Fibroblast of peridontal ligament (primary cell): ENCODE measurements around the gene PPL.
"Not testable (repeated sequence)": the region's sequence is repeated elsewhere in the genome, so short reads cannot be mapped to it uniquely, and the experiment has no call there.

ENCODE experiments used
- DNase-seq: peaks from one replicate; pipeline ENCODE4 v3.0.0-alpha.2; 2010; ENCODE audit errors: extremely low read depth

Gene PPL

GRCh38 chr16:4933433-4933832, 3.5 kb downstream of the PPL start:
- no peak for DNase-seq

DNA sequence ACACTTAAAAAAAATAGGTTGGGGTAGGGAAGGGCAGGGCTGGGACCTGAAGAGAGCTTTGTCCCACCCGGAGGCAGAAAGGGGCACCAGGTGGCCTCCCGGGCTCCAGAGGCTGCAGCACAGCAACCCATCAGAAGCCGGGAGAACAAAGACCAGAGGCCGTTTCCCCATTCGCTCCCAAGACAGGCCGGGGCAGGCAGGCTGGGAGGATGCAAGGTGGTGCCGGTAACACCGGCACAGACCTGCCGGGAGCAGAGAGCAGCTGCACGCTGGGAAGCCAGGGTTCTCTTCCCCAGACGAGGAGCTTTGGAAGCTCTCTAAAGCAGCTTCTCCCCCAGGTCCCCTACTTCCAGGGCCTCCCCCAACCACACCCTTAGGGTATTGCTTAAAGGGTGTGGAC, 5.6 kb downstream of the PPL start:
- no peak for DNase-seq

- DNase-seq, result not testable (repeated sequence)
These were observed 7.3 kb downstream of the PPL start for GRCh38 chr16:4929619-4930018.

DNA sequence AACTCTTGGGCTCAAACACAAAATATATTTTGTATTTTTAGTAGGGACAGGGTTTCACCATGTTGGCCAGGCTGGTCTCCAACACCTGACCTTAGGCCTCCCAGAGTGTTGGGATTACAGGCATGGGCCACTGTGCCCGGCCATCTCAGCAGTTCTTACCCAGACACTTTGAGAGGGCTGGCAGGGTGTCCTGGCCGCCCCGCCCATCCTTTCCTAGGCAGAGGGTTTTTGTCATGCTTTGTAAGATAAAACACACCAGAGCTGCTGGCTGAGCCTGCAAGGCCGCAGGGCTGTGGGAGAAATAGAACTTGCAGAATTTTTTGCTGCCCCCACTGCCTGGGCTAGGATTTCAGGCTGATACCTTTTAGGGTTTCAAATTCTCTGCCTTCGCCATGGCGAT, 8.7 kb downstream of the PPL start:
- no peak for DNase-seq

GRCh38 chr16:4927661-4928060, 9.3 kb downstream of the PPL start:
- DNase-seq, result no peak

- DNase-seq, result no peak
These were observed 10.0 kb downstream of the PPL start for GRCh38 chr16:4926928-4927327.

DNA sequence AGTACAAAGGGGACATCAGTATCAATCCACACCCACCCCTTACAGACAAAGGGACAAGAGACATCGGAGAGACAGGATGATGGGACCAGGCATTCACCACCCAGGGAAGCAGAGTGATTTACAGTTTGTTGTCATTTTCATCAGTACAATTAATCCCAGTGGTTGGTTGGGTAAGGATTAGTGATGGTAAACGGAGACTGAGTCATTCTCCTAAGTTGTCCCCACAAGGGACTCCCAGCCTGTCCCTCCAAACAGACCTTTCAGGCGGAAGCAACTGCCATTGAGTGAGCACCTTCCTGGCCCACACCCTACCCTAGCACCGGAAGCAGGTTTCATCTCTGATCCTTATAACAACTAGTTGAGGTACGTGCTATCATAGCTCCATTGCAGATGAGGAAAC, 11.2 kb downstream of the PPL start:
- no peak for DNase-seq

DNA sequence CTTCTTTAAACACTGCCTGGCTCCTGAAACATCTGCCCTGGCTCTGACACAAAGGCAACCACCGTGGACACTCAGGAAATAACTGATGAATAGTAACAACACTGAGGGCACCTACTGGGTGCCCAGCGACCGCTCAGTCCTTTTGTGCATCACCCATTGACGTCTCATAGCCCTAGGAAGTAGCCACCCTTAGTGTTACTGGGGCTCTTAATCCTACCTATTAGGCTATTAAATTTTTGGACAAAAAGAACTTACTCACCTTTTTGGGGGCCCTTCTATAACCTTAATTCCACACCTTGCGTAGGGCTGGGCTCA, 11.7 kb downstream of the PPL start:
- no peak for DNase-seq

DNA sequence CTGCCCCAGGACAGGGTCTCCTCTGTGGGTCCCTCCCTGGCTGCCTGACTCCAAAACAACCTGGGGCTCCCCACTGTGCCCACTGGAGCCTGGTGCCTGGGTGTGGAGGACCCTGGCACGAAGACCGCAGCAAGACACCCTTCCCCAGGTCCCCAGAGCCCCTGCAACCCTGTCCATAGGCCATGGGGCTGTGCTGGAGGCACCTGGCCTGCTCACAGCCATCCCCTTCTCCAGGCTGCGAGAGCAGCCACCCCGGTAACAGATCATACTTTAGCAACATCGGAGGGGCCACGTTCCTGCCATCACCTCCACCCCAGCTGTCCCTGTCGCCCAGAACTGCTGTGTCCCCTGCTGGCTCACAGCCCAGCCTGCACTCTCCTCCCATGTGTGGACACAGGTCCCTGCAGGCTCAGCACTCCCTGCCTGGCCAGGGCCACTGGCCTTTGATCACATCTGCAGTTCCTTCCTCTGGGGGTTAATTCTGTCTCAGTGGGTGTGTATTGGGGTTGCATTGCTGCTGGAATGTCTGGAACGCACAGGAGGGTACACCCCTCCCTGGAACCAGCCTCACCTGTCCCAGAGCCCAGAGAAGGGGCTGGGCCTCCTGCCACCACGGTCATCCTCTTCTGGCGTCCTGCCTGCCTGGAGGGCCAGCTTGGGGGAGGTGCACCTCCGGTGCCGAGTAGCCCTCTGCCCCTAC, 12.2 kb downstream of the PPL start:
- no peak for DNase-seq

DNA sequence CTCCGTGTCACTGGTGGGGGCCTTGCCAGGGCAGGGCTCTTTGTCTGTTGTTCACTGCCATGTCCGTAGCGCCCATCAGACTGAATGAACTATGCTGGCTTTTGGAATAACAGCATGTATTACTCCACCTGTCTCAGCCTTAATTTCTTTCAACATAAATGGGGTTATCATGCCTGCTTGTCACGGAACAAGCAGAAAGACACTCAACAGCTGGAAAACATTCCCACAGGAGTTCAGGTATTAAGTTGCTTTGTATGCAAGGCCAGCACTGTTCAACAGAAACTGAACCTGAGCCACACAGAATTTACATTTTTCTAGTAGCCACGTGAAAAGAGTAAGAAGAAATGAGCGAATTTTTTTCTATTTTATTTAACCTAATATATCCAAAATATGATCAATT, 13.1 kb downstream of the PPL start:
- DNase-seq, result no peak

DNA sequence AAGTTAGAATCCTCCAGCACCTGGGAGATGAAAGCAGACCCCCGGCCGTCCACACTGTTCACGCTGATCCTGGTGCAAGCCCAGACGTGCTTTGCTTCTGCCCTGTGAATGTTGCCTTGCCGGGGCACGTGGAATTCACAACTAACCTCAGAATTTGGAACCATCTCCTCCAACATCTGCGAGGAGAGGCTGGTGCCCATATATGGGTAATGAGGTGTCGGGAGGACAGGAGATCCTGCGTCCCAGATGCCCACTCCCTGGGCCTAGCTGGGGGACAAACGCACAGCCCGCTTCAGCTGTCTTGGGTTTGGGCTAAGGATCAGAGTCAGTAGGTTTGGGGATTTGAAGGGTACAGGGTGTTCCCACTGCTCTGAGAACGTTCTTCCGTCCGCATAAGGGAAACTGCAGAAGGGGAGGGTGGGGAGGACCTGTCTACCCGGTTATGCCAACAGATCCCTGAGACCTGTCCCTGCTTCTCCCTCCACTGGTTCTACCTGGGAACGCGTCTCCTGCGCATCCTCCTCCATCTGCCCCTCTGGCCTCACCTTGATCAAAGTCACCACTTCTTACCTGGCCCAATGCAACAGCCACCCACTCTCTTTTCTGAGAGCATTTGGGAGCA, 14.1 kb downstream of the PPL start:
- DNase-seq, result no peak

DNA sequence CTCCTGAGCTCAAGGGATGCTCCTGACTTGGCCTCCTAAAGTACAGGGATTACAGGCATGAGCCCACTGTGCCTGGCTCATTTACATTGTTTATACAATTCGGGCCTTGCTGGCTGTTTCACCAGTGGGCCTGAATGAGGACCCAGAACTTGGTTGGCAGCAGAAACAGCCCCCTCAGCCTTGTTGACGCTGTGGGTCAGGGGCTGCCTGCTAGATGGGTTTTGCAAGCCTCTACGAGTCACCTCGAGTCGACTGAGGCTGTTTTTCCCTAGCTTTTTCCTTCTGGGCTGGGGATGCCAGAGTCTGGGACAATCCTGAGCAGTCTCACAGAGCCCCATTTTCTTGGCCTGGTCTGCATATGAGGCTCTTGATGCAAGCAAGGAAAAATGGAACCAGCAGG, 16.1 kb downstream of the PPL start:
- DNase-seq, result peak; percentile 69

DNA sequence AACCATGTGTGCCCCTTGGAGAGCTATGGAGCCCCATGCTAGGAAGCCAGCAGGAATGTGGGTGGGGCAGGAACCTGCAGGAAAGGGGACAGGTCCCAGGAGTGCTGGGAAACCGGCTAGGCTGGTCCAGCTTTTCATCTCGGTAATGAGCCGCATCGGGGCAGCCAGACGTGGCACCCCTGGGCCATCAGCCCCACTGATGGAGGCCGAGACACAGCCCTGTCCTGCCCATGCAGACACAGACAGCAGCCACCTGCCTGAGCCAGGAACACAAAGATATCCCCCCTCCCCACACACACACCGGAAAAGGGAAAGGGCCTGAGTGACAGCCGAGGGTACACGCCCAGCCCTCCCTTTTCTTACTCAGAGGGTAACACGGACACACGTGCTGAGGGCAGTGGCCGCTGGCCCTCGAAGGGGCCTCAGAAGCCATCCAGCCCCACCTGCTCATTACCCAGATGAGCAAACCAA, 18.1 kb downstream of the PPL start:
- DNase-seq, result no peak

- DNase-seq, result peak; percentile 79
These were observed 19.8 kb downstream of the PPL start for GRCh38 chr16:4917117-4917516.

- peak; percentile 96 for DNase-seq
These were observed 21.7 kb downstream of the PPL start for GRCh38 chr16:4915226-4915761.

- DNase-seq, result no peak
These were observed 22.3 kb downstream of the PPL start for GRCh38 chr16:4914528-4915225.

DNA sequence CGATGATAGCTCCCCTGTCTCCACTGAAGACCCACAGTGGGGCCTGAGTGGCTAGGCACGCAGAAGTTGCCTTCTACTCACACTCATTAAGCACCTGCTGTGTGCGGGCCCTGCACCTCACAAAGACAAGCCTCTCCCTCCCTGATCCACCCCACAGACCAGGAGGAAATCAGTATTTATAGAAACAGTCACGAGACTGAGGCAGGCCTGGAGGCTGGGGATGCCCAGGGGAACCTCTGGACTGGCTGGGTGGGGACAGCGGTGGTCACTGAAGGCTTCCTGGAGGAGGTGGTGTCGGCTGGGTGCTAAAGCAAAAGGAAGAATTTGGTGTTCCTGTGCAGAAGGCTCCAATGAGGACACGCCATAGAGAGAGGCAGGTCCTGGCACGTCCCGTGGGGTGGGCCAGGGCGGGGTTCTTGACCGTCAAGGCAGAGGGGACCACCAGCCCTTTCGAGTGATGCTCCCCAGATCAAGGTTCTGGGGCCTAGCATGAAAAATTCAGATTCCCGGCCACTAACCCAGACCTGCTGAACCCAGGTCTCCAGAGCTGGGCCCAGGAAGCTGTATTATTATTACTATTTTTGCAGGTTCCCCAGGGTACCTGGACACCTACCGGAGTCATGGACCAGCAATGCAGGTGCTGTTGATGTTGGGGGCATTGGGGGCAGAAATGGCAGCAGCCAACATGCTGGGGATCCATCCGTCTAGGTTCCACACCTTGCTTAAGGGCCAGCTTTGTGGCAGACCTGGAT, 23.0 kb downstream of the PPL start:
- no peak for DNase-seq

DNA sequence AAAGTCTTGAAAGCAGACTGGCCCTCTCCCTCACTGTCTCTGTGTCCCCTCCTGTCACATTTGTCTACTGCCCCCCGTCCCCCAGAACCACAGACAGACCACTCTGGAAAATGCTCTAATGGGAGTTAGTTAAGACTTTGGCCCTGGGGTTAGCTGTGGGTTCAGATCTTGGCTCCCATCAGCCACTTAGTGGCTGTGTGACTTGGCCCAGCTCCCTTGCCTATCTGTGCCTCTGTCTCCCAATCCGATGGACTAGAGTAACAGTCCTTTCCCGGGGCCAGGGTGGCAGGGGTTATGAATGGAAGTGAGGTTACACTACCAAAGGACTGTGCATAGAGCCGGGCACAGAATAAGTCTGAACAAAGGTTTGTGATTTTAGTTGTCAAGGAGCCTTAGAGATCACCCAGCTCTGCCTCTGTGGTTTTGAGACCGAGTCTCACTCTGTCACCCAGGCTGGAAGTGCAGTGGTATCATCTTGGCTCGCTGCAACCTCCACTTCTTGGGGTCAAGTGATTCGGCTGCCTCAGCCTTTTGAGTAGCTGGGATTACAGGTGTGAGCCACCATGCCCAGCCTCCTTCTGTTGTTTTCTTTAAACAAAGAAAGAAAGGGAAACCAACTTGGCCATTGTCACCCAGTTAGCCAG, 23.7 kb downstream of the PPL start:
- DNase-seq, result no peak

DNA sequence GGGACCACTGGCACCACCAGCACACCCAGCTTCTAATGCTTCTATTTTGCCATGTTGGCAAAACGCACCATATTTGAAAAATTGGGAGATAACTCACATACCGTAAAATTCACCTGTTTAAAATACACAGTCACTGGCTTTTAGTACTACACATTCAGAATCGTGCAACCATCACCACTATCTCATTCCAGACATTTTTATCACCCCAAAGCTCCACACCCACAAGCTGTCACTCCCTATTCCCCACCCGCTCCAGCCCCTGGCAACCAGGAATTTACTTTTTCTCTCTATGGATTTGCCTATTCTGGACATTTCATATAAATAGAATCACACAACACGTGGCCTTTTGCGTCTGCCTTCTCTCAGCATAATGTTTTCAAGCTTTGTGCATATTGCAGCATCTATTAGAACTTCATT, 25.0 kb downstream of the PPL start:
- peak; percentile 48 for DNase-seq

GRCh38 chr16:4910828-4911227, 26.1 kb downstream of the PPL start:
- no peak for DNase-seq

GRCh38 chr16:4909825-4910224, 27.1 kb downstream of the PPL start:
- no peak for DNase-seq
